ENCODE measurements around the gene S1PR5. TPM values are rescaled to one million over a fixed set of nuclear protein-coding genes. Genes with fewer than 3 reads are reported as not detected.

Gene S1PR5
- total RNA-seq, 1 experiment from 2014 or later: 2.4 TPM

- H3K9ac ChIP-seq (ENCODE audit: low read length): no peak overlapping the region
- TF ChIP-seq CTCF (conservative IDR thresholded peaks at IDR 0.05; ENCODE audit: low read depth, low read length): no peak
- no peak for TF ChIP-seq EZH2phosphoT487 (IDR thresholded peaks at IDR 0.05; ENCODE audit: borderline replicate concordance, low read length)
- TF ChIP-seq EZH2 (IDR thresholded peaks at IDR 0.05; ENCODE audit: low read length, unreplicated experiment): no peak
- DNase-seq: no peak
- peak overlapping the region; percentile 85 for H2AFZ ChIP-seq (ENCODE audit: low read length)
- no peaks in the 10 kb centered on the region for H3K9me2 ChIP-seq (replicated peaks; ENCODE audit: low read length)
- peaks cover 13% of the 10 kb centered on the region; the same call in 1 of the 2 replicates for H3K4me1 ChIP-seq (ENCODE audit: insufficient read depth, low read length)
- no peak overlapping the region for H3K27ac ChIP-seq (ENCODE audit: low read length)
- ChIA-PET CTCF (interaction anchor here (0.6 kb wide), 1 partner anchor 640 kb away, joined by 4 read pairs; no protein-coding TSS in a partner anchor), POLR2A (ENCODE audit: unreplicated experiment) (no interaction called here)
- no peaks in the 10 kb centered on the region for H3K27me3 ChIP-seq (ENCODE audit: low read length)
- H4K20me1 ChIP-seq (ENCODE audit: low read length): no peaks in the 10 kb centered on the region
- peak overlapping the region; percentile 68 for H3K4me3 ChIP-seq (ENCODE audit: low read length)
- no peaks in the 10 kb centered on the region for H3F3A ChIP-seq (ENCODE audit: low read length, unreplicated experiment)
- no peaks in the 10 kb centered on the region for H3K79me2 ChIP-seq (ENCODE audit: low read length)
- ATAC-seq: peak; percentile 21
- intact Hi-C loops (cut with micrococcal nuclease): no loop called here
- H3K9me3 ChIP-seq (ENCODE audit: low read length): no peaks in the 10 kb centered on the region
- peak overlapping the region; percentile 90 for H3K4me2 ChIP-seq (ENCODE audit: low read length)
- BruUV-seq (replicated peaks): no TSS peak
- H3K36me3 ChIP-seq (ENCODE audit: low read depth, low read length): no peaks in the 10 kb centered on the region
These were observed 468 bp downstream of the S1PR5 start for GRCh38 chr19:10516671-10517286.

- Histone ChIP-seq H3K4me1 (ENCODE audit: insufficient read depth, low read length) (peaks cover 12% of the 10 kb centered on the region; the same call in 1 of the 2 replicates), H2AFZ (ENCODE audit: low read length) (no peak overlapping the region), H3K27ac (ENCODE audit: low read length) (no peak overlapping the region), H3K9ac (ENCODE audit: low read length) (no peak overlapping the region), H3K36me3 (ENCODE audit: low read depth, low read length) (no peaks in the 10 kb centered on the region), H3K9me2 (replicated peaks; ENCODE audit: low read length) (no peaks in the 10 kb centered on the region), H4K20me1 (ENCODE audit: low read length) (no peaks in the 10 kb centered on the region), H3K79me2 (ENCODE audit: low read length) (no peaks in the 10 kb centered on the region), H3K27me3 (ENCODE audit: low read length) (no peaks in the 10 kb centered on the region), H3K4me2 (ENCODE audit: low read length) (no peak overlapping the region; the same call in 1 of the 2 replicates), H3K9me3 (ENCODE audit: low read length) (no peaks in the 10 kb centered on the region), H3K4me3 (ENCODE audit: low read length) (no peak overlapping the region), H3F3A (ENCODE audit: low read length, unreplicated experiment) (no peaks in the 10 kb centered on the region)
- CTCF ChIA-PET: no interaction called here
- POLR2A ChIA-PET (ENCODE audit: unreplicated experiment): no interaction called here
- no peak for TF ChIP-seq CTCF (conservative IDR thresholded peaks at IDR 0.05; ENCODE audit: low read depth, low read length)
- DNase-seq: no peak
- intact Hi-C loops (cut with micrococcal nuclease): no loop called here
- ATAC-seq: no peak
- no TSS peak for BruUV-seq (replicated peaks)
These were observed 1.2 kb downstream of the S1PR5 start for GRCh38 chr19:10516064-10516385.

- Histone ChIP-seq H3K4me2 (ENCODE audit: low read length) (no peak overlapping the region), H3K4me1 (ENCODE audit: insufficient read depth, low read length) (peaks cover 18% of the 10 kb centered on the region; the same call in 1 of the 2 replicates), H4K20me1 (ENCODE audit: low read length) (no peaks in the 10 kb centered on the region), H3K36me3 (ENCODE audit: low read depth, low read length) (no peaks in the 10 kb centered on the region), H3K4me3 (ENCODE audit: low read length) (no peak overlapping the region), H3K27ac (ENCODE audit: low read length) (no peak overlapping the region), H3K27me3 (ENCODE audit: low read length) (no peaks in the 10 kb centered on the region), H2AFZ (ENCODE audit: low read length) (no peak overlapping the region), H3F3A (ENCODE audit: low read length, unreplicated experiment) (no peaks in the 10 kb centered on the region), H3K79me2 (ENCODE audit: low read length) (no peaks in the 10 kb centered on the region), H3K9me2 (replicated peaks; ENCODE audit: low read length) (no peaks in the 10 kb centered on the region), H3K9ac (ENCODE audit: low read length) (no peak overlapping the region), H3K9me3 (ENCODE audit: low read length) (no peaks in the 10 kb centered on the region)
- intact Hi-C loops (cut with micrococcal nuclease): no loop called here
- BruUV-seq (replicated peaks): no TSS peak
- no peak for TF ChIP-seq EZH2 (IDR thresholded peaks at IDR 0.05; ENCODE audit: low read length, unreplicated experiment)
- TF ChIP-seq EZH2phosphoT487 (IDR thresholded peaks at IDR 0.05; ENCODE audit: borderline replicate concordance, low read length): no peak
- no peak for TF ChIP-seq CTCF (conservative IDR thresholded peaks at IDR 0.05; ENCODE audit: low read depth, low read length)
- ATAC-seq (no peak), DNase-seq (no peak)
- ChIA-PET POLR2A (ENCODE audit: unreplicated experiment) (no interaction called here), CTCF (no interaction called here)
These were observed 2.8 kb downstream of the S1PR5 start for GRCh38 chr19:10514211-10515145.

Data from PC-3 (cell line).